ENCODE measurements around the gene PDCL3.
A peak's percentile ranks its signal among the peaks of the same experiment; 100 is the strongest.

The PDCL3 gene

DNA sequence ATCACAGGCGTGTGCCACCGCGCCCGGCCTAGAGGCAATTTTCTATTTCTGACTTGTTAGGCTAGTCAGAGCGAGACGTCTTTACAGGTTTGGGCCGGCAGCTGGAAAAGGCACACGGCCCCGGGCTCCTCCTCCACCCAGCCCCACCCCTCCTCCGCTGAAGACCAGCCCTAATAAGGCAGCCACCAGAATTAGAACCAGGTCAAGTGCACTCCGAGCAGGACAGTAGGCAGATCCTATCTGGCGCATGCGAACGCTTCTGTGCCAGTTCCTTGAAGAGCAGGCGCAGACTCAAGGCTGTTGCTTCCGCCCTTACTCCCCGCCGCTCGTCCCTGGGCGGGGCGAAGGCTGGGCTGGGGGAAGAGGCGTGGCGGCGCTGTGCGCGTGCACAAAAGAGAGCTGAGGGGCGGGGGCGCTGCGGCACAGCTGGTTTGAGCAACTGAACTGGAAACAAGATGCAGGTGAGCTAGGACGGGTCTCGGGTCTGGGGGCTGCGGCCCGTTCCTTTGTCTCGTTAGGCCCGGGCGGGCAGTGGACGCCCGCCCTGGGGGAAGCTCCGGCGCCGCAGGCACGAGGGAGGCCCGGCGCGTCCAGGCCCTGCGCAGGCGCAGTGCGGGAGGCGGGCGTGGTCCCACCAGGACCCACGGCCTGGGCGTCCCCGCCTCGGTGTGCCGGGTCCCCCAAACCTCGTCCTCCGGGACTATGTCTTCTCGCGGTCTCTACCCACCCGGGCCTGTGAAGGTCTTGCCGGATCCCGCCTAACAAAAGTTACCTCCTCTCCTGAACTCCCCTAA, at the start of gene PDCL3:
Gene PDCL3 (plus strand): TSS at position 381 of the 794 bp plus-strand sequence. CDS start 75 bp downstream, at position 456.
- DNase-seq, result peak; percentile 97

DNA sequence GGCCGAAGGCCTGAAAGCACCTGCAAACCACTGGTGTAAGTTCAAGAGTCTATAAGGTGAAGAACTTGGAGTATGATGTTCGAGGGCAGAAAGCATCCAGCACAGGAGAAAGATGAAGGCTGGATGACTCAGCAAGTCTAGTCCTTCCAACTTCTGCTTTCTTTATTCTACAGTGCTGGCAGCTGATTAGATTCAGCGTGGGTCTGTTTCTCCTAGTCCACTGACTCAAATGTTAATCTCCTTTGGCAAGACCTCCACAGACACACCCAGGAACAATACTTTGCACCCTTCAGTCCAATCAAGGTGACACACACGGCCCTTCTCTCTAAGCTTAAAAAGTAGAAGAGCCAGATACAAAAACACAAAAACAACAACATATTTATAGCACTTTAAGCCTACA, 49.1 kb upstream of the PDCL3 start:
- DNase-seq, result peak; percentile 21 to 35

DNA sequence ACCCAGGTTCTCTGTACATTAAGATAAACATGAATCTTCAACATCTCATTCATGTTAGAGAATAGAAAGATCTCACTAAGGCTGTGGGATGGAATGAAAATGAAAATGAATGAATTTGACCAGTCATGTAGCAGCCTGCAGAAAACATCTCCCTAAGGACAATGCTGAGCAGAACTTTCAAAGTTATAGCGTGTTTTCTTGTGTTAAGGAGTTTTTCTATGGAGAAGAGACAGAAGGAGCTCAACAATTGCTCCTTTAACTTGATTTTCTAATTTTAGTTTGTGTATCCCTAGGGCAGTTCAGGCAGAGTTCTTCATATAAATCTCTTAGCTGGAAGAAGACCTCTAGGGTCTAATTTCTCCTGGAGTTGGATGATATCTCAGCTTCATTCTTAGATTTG, 45.2 kb upstream of the PDCL3 start:
- DNase-seq, result no peak

DNA sequence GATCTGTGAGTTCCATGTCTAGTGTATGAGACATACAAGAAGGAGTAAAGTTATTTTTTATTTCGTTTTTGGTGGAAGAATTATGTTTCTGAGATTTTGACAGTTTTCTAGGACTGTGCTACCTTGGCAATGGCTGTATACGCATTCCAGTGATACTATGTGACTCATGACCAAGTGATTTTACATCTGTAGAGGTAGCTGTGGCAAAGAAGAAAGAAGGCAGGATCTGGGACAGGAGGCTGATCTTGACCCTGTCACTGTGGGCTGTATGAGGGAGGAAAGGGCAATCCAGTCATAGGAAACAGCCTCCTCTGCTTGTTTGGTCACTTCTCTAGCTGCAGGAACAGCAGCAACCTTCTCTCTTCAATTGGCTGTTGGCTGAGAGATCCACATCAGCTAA, 44.0 kb upstream of the PDCL3 start:
- DNase-seq, result no peak

DNA sequence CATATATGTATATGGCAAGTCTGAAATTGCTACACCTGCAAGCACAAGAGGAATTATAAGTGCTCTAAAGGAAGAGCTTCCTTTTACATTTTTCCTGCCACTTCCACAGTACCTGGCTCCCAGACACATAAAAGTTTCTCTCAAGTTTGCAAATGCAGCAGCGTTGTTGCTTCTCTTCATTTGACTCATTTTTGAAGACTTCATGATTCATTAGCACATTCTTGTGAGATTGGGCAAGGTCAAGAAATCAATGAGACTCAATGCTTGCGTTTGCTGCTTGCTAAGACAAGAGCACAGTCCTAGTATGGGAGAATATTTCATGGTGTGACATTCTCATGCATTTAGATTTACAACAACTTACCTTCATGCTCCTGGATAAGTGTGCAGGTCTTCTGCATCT, 42.6 kb upstream of the PDCL3 start:
- DNase-seq, result no peak

DNA sequence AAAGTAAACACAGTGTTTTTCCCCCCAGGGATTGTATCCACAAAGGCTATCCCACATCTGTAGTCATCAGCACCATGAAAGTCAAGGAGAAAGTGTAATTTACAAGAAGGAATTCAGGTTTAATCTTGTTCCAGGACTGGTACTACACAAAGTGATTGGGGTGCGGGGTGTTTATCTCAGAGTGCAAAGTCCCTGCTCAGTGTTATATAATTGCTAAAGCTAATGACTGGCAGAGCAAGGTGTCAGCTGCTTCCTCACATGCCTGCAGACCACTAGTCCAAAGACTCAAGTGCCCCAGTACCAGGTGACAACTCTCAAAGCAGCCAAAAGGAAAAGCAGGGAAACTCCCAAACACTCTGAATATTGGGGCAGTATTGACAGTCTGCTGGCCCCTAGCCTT, 40.4 kb upstream of the PDCL3 start:
- DNase-seq, result no peak

DNA sequence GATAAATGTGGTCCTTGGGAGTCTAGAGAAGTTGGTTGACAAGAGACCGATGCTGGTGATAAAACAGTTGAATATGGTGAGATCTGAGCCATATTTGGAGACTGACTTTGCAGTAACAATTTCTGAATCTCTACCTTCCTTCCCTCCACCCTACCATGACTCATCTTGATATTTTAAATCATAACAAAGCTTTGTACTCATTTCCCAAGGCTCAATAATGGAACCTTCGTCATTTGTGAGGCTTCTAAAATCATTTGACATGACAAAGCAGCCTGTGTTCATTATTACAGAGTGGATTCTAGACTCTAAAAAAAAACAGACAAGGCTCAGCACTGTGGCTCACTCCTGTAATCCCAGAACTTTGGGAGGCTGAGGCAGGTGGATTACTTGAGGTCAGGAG, 38.5 kb upstream of the PDCL3 start:
- no peak for DNase-seq

DNA sequence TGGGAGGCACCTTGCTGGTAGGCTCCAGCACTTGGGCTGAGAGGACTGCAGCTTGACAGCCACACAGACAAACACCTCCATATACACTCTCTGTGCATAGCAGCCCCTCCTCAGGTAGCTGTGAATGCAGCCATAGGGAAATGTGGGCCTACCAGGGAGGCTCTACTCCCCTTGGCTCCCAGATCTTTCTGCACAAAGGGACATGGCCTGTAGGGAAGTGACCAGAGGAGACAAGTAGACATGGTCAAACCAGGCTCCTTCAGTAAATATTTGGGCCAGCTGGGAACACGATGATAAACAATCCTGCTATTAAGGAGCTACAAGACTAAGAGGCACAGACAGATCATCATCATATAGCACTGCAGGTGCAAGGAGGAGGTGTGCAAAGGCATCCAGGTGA, 35.9 kb upstream of the PDCL3 start:
- DNase-seq, result no peak

DNA sequence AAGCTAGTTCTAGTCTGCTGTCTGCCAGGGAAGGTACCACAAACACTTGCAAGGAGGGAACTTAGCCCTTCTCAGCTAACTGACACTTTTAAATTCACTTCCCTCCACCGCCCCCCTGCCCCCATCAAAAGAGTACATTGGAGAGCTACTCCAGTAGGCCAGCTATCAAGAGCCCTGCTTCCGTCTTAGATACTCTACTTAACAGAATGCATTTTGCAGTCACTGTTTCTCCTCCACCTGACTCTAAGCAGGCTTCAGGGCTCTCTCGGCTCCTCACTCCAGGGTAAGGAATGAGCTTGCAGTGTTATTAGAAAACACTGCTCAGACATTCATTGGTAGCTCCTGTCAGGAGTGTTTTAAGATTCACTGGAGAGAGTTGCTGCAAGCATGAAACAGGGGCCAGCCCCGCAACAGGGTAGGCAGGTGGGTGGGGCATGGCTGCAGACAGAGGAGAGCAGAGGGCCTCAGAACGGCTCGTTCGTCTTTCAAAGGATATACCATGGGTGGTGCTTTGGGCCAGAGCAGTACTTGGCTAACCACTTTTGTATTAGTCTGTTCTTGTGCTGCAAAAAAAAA, 35.3 kb upstream of the PDCL3 start:
- DNase-seq, result no peak

DNA sequence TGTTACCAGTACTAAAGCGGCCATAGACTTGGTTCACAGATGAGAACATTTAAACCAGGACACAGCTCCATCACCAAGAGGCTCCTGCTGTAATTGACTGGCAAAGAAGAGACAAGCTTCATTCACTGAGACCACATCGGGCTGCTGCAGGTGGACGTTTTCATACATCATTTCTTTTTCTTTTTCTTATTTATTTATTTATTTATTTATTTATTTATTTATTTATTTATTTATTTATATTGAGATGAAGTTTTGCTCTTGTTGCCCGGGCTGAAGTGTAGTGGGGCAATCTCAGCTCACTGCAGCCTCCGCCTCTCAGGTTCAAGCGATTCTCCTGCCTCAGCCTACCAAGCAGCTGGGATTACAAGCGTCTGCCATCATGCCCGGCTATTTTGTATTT, 33.6 kb upstream of the PDCL3 start:
- DNase-seq, result no peak

DNA sequence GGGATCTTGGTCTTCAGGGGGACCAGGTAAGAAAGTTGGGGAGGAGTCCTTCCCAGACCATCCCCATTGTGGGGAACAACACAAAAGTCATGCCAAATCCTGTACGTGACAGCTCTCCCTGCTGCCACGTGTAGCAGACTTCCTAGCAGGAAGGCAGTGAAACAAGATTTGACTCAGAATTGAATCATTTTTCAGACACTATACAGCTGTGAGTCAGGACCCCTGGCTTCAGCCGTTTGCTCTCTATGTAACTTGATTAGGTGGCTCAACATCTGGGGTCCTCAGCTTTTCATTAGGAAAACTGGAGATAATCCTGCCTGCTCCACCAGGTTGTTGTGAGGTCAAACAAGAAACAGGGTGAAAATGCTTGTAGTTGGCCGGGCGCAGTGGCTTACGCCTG, 32.9 kb upstream of the PDCL3 start:
- DNase-seq, result no peak

DNA sequence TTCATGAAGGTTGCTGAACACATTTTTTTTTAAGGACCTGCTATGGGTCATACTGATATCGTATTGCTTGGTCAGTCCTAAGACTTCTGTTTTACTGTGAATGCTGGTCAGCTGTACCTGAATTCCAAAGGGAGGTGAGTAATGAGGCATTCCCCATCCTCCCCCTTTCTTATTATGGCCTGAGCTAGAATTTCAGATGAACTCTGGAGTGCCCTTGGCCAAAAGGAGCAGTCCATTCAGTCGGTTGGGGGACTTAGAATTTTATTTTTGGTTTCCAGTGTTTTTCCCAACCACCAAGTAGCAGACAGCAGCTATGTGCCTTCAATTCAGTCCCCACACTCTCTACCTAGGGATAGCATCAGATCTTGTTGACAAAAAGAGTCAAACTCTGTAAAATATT, 26.9 kb upstream of the PDCL3 start:
- no peak for DNase-seq

DNA sequence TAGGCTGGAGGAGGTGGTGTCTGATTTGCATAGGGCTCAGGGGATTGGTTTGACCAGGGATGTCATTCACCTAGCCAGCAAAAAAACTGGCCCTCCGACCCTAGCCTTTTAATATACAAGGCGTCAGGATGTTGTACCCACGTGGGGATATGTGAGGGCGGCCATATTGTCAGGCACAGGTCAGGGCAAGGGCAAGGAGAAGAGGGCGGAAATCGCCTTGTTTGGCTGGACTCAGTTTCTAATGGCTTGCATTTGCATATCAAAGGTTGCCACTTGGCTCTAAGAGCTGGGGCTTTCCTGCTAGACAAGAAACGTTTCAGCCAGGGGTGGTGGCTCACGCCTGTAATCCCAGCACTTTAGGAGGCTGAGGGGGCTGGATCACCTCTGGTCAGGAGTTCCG, 24.9 kb upstream of the PDCL3 start:
- DNase-seq, result no peak

DNA sequence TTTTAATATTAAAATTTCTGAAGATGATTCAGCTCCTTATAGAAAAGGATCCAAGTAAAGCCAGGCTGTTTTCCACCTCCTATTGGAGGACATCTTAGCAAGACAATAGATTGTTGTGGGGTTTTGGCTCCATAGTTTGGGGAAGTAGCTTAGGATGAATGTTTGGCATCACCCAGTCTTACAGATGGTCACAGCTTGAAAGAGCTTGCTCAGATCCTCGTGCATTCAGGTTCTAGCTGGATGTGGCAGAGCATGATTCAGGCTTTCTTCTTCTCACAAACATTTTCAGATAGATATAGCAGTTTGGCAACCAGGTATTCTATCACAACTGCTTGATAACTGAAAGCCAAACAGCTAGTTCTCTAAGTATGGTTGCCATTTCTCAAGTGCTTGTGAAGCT, 23.6 kb upstream of the PDCL3 start:
- no peak for DNase-seq

DNA sequence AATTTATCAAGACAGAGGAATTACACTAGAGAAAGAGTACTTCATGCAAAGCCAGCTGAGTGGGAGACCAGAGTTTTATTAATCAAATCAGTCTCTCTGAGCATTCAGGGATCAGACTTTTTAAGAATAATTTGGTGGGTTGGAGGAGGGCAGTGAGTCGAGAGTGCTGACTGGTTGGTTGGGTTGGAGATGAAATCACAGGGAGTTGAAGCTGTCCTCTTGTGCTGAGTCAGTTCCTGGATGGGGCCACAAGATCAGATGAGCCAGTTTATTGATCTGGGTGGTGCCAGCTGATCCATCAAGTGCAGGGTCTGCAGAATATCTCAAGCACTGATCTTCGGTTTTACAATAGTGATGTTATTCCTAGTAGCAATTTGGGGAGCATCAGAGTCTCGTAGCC, 21.4 kb upstream of the PDCL3 start:
- DNase-seq, result no peak

DNA sequence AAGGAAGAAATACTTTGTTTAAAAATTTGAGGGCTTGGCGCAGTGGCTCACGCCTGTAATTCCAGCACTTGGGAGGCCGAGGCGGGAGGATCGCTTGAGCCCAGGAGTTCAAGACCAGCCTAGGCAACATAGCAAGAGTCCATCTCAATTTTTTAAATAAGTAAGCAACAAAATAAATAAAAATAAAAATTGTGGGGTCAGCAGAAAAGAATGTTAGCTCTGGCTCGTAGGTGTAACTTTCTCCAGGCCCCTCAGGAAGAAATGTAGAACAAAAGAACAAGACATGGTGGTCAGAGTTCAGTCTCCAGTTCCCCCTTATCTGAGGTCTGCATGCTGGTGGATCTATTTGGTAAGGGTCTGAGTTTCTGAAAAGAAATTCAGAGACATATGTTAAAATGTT, 20.4 kb upstream of the PDCL3 start:
- DNase-seq, result no peak

DNA sequence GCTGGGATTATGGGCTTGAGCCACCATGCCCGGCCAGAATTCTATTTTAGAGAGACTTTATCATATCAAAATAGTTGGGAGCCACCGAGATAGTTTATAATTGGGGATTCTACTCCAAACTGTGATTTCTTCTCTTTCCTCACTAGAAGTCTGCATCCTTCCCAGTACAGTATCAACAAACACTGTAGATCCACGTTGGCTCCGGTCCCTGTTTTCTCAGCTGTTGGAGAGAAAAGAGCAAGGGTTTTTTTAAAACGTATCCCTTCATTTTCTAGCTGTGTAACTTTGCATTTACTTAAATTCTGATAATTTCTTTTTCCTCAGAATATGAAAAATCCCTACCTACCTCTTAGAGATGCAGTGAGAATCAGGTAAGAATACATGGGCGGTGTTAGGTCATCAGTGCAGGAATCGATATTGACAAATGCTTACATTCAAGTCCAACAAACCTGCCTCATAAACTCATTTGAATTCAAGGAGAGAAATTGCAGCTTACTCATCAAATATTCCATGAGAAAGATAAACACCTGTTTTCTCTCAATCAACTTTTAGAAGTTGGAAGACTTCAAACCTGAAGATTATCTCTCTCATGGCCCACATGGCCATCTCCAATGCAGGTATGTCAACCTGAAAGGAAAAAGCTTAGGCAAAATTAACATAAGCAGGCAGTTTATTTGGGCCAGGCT, 17.7 kb upstream of the PDCL3 start:
- DNase-seq, result no peak

DNA sequence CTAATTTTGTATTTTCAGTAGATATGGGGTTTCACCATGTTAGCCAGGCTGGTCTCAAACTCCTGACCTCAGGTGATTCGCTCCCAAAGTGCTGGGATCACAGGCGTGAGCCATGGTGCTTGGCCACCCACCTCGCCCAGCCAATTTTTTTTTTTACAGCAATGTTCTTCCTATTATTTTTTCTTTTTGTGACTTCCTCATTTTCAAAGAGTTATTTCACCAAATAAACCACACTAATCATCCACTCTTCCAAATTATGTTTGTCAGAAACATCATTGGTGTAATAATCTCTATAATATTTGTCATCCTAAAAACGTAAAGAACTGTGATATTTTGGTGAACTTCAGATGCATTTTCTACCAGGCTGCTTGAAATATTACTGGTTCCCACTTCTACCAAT, 16.3 kb upstream of the PDCL3 start:
- DNase-seq, result peak in 1 of 2 experiments; percentile 0

DNA sequence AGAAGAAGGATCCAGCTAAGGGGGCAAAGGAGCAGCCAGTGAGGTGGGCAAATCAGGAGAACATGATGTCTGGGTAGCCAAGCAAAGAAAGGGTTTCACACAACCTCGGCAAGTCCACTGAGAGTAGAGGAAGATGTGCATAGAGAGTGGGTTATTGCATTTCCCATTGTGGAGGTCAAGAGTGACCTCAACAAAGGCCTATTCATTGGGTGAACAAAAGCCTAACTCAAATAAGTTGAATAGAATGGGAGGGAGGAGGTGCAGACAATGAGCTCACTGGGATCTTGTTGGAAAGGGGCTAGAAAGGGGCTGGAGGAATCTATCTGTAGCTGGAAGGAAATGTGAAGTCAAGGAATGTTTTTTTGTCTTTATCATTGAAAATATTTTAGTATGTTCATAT, 14.0 kb upstream of the PDCL3 start:
- no peak for DNase-seq

DNA sequence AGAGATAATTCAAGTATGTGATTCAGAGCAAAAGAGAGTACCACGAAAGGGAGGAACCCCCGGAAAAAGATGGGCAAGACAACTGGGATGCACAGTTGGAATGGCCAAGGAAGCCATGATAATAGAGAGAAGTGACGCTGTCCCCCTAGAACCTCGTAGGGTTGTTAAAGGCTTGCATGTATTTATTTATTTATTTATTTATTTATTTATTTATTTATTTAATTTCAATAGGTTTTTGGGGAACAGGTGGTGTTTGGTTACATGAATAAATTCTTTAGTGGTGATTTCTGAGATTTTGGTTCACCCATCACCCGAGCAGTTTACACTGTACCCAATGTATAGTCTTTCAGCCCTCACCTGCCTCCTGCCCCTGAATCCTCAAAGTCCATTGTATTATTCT, 11.5 kb upstream of the PDCL3 start:
- DNase-seq, result no peak

DNA sequence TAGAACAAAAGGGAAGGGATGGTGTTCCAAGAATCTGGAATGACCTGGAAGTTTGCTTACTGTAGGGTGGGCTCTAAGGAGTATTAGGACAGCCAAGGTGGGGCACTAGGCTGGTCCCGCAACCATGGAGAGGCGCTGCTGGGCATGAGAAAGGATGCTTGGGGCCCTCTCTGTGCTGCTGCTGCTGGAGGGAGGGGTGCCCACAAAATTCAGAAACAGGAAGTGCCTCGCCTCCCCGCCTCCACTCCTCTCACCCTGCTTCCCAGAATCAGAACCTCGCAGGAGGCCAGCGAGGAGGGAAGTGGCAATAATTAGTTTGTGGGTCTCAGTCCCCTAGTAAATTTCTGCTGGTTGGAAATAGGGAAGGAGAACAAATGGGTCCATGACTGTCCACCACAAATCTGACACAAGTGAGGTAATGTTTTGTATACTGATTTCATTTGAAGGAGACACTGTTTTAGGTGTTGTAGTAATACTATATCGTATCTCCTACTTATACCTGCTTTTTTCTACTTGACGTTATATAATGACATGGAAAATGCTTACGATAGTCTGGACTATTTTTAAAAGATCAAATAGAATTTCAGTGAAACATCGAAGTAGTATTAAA, 7.9 kb upstream of the PDCL3 start:
- DNase-seq, result peak in 1 of 2 experiments; percentile 1

DNA sequence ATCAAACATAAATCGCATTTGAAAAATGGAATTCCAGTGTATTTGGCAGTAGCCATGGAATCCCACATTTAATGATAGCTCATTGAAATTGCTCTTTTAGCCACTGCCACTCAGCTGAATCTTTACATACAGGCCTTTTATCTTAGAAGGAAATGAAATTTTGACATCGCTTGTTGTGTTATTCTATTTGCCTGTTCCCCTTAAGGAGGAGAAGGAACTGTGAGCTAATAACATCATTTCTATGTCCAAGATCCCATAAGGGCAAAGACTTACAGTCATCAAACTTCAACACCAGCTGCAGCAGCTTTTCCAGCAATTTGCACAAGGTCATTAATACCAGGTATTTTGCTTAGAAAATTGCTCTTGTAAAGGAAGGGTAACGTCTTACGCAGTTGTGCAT, 6.0 kb upstream of the PDCL3 start:
- no peak for DNase-seq

DNA sequence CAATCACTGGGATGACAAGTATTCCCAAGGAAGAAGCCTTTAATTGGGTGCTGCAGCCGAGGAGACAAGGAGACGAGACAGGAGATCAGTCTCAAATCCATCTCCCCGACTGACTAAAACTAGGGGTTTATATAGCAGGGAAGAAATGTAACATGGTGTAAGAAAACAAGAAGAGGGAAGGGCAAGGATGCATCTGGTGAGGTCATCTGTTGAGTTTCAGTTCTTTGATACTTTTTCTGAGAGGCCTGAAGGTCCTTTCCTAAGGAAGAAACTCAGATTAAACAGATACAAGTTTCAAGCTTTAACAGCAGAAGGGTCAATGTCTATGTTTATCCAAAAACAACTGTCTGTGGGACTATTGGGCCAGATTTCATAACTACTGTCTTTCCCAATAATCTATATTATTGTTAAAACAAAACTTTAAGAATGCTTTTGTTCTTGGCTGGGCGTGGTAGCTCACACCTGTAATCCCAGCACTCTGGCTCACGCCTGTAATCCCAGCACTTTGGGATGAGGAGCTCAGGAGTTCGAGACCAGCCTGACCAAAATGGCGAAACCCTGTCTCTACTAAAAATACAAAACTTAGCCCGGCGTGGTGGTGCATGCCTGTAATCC, 2.5 kb upstream of the PDCL3 start:
- DNase-seq, result no peak

DNA sequence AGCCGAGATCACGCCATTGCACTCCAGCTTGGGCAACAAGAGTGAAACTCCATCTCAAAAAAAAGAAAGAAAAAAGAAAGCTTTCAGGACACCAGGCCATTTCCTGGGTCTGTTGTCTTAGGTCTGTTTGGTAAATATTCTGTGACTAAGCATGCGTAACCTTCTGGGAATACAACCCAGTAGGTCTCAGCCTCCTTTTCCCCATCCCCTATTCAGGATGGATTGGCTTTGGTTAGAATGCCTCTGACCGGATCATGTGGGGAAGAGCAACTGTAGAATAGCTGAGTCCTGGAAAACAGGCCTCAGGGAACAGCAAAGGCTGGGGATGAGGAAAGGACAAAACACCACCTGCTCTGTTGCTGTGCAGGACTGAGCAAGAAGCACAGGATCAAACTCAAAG, 1.6 kb upstream of the PDCL3 start:
- DNase-seq, result no peak

All from AML-193 (cell line).